ENCODE results near the gene RETREG3. TPM values are rescaled to one million over a fixed set of nuclear protein-coding genes. Genes with fewer than 3 reads are reported as not detected.
"Not testable (repeated sequence)": the region's sequence is repeated elsewhere in the genome, so short reads cannot be mapped to it uniquely, and the experiment has no call there.

RETREG3 gene
- total RNA-seq, 5 donors from 2014 or later (not counting 1 experiment from before 2014, with no cell fraction given), result 72.4 to 150 (median 139) TPM

DNA sequence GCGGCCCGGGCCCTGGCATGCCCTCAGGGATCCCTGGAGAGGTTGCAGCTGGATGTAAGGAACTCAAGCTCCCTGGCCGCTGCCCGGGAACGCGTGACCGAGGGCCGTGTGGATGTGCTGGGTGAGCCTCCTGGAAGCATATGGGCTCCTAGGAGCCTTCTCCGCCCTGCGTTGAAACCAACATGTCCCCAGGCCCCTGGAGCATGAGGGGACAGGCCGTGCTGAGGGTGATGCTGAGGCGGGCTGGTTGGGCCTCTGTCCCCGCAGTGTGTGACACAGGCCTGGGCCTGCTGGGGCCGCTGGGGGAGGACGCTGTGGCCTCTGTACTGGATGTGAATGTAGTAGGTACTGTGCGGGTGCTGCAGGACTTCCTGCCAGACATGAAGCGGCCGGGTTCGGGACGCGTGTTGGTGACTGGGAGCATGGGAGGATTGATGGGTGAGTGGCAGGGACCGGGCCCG is 62.1 kb downstream of the RETREG3 start:
- peaks cover 0 to 9% of the 10 kb centered on the region in 2 donors for H3K36me3 ChIP-seq (ENCODE audit: control insufficient read depth in 2 of 2, extremely low read depth in 1 of 2, insufficient read depth in 1 of 2, low read length in 1 of 2)
- H3K27me3 ChIP-seq (replicated peaks in 1 of 2; ENCODE audit: control insufficient read depth in 2 of 2, extremely low read depth in 1 of 2, insufficient read depth in 2 of 2, low read length in 1 of 2), result no peaks in the 10 kb centered on the region
- ATAC-seq (replicated peaks in 1 of 4), result no peak
- Mint-ChIP-seq H3K27ac (no peak overlapping the region), H3K27me3 (no peaks in the 10 kb centered on the region), H3K36me3 (no peaks in the 10 kb centered on the region), H3K9me3 (no peaks in the 10 kb centered on the region), H3K4me1 (peaks cover 15 to 18% (median 16%) of the 10 kb centered on the region in 3 donors), H3K4me3 (peak overlapping the region in 1 of 3 donors; percentile 54)
- no peak for DNase-seq
- ChIA-PET POLR2A (no interaction called here), CTCF (no interaction called here)
- H3K4me3 ChIP-seq (ENCODE audit: control insufficient read depth in 1 of 2, extremely low read depth in 1 of 2, low read length in 1 of 2), result no peak overlapping the region
- H3K4me1 ChIP-seq (ENCODE audit: control insufficient read depth in 1 of 2, extremely low read depth in 1 of 2, insufficient read depth in 2 of 2, low read length in 2 of 2), result peaks cover 0 to 18% of the 10 kb centered on the region in 2 experiments
- no peak overlapping the region for H3K27ac ChIP-seq (ENCODE audit: low read length)
- H3K9me3 ChIP-seq, result no peaks in the 10 kb centered on the region
- WGBS (ENCODE audit: insufficient coverage), result 94% methylated on average over 18 of the region's 23 CpGs

DNA sequence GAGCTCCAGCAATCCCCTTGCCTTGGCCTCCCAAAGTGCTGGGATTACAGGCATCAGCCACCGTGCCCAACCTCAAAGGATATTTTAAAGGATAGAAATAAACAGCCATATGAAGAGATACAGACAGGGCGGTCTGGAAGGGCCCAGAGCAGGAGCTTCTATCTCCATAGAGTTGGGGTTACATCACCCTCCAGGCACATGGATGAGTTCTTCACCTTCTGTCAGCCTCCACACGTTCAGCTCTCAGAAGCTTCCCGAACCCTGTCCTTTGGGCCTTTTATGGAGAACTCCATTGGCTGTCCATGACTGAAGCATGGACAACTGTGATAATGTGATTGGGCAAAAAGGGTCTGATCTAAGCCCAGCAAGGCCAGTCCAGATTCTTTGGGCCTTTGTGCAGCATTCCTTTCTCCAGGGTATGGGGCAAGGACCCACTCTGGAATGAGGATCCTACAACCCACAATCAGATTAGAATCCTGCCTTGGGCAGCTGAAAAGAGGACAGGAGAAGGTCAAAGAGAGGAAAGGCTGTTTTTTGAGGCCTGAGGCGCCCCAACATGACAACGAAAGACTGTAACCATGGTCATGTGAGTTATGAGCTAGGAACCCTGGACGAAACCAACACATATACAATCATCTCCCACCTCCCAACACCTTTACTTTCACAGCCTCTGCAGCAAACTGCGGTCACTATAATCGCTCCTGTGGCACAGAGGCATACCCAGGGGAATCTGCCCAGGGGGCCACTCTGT is 63.2 kb downstream of the RETREG3 start:
- H3K27me3 Mint-ChIP-seq; H3K4me3 ChIP-seq (ENCODE audit: control insufficient read depth in 1 of 2, extremely low read depth in 1 of 2, low read length in 1 of 2); DNase-seq; ATAC-seq (replicated peaks in 1 of 4); POLR2A ChIA-PET; H3K36me3 Mint-ChIP-seq; H3K9me3 Mint-ChIP-seq; H3K36me3 ChIP-seq (ENCODE audit: control insufficient read depth in 2 of 2, extremely low read depth in 1 of 2, insufficient read depth in 1 of 2, low read length in 1 of 2); H3K27ac Mint-ChIP-seq; H3K9me3 ChIP-seq; H3K27me3 ChIP-seq (replicated peaks in 1 of 2; ENCODE audit: control insufficient read depth in 2 of 2, extremely low read depth in 1 of 2, insufficient read depth in 2 of 2, low read length in 1 of 2); H3K27ac ChIP-seq (ENCODE audit: low read length); H3K4me3 Mint-ChIP-seq; CTCF ChIA-PET: not testable (repeated sequence)
- peaks cover 20 to 23% (median 21%) of the 10 kb centered on the region in 3 donors for H3K4me1 Mint-ChIP-seq
- peaks cover 3 to 26% of the 10 kb centered on the region in 2 experiments for H3K4me1 ChIP-seq (ENCODE audit: control insufficient read depth in 1 of 2, extremely low read depth in 1 of 2, insufficient read depth in 2 of 2, low read length in 2 of 2)
- WGBS (ENCODE audit: insufficient coverage), result no CpG with 5 or more reads among the region's 9 CpGs

DNA sequence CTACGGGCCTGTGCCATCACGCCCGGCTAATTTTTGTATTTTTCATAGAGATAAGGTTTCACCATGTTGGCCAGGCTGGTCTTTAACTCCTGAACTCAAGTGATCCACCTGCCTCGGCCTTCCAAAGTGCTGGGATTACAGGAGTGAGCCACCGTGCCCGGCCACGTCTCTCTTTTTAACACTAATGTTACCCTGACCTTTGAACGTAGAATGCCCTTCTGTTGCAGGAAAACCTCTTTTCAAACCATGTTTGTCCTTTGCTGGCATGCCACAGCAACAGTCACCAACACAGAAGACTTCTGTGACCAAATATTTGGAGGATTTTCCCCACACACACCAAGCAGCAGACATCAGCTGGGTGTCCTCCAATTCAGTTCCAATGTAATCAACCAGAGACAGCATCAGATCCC is 64.3 kb downstream of the RETREG3 start:
- no peak for ATAC-seq (replicated peaks in 1 of 4)
- H3K4me1 ChIP-seq (ENCODE audit: control insufficient read depth in 1 of 2, extremely low read depth in 1 of 2, insufficient read depth in 2 of 2, low read length in 2 of 2), result peaks cover 5 to 30% of the 10 kb centered on the region in 2 experiments
- no peak overlapping the region for H3K27ac Mint-ChIP-seq

GRCh38 chr17:42543190-42544079 is 65.7 kb downstream of the RETREG3 start:
- no peak overlapping the region for H3K4me3 Mint-ChIP-seq
- H3K27me3 ChIP-seq (replicated peaks in 1 of 2; ENCODE audit: control insufficient read depth in 2 of 2, extremely low read depth in 1 of 2, insufficient read depth in 2 of 2, low read length in 1 of 2), result no peaks in the 10 kb centered on the region
- H3K4me1 Mint-ChIP-seq, result peaks cover 16 to 23% (median 21%) of the 10 kb centered on the region in 3 donors
- H3K36me3 ChIP-seq (ENCODE audit: control insufficient read depth in 2 of 2, extremely low read depth in 1 of 2, insufficient read depth in 1 of 2, low read length in 1 of 2), result peaks cover 0 to 13% of the 10 kb centered on the region in 2 donors
- H3K36me3 Mint-ChIP-seq, result peaks cover 6% of the 10 kb centered on the region
- 98% methylated on average over 39 of the region's 39 CpGs for WGBS (ENCODE audit: insufficient coverage)
- peaks cover 5 to 30% of the 10 kb centered on the region in 2 experiments for H3K4me1 ChIP-seq (ENCODE audit: control insufficient read depth in 1 of 2, extremely low read depth in 1 of 2, insufficient read depth in 2 of 2, low read length in 2 of 2)
- ChIA-PET CTCF (interaction anchor here in 1 of 2 donors (0.6 kb wide), 1 partner anchor 28 kb away, joined by 5 read pairs; no protein-coding TSS in a partner anchor), POLR2A (interaction anchor here in 1 of 2 donors (0.5 kb wide), 1 partner anchor 119 kb away, joined by 4 read pairs; no protein-coding TSS in a partner anchor)
- H3K9me3 ChIP-seq, result no peaks in the 10 kb centered on the region
- H3K27me3 Mint-ChIP-seq, result no peaks in the 10 kb centered on the region
- H3K27ac ChIP-seq (ENCODE audit: low read length), result no peak overlapping the region
- no peak overlapping the region for H3K4me3 ChIP-seq (ENCODE audit: control insufficient read depth in 1 of 2, extremely low read depth in 1 of 2, low read length in 1 of 2)
- ATAC-seq (replicated peaks in 1 of 4) (no peak), DNase-seq (no peak)
- H3K9me3 Mint-ChIP-seq, result no peaks in the 10 kb centered on the region
- H3K27ac Mint-ChIP-seq, result peak overlapping the region in 1 of 2 donors; percentile 70

More for the DNA sequence above, 64.3 kb downstream of the RETREG3 start:
- Histone ChIP-seq H3K9me3 (no peaks in the 10 kb centered on the region), H3K27me3 (replicated peaks in 1 of 2; ENCODE audit: control insufficient read depth in 2 of 2, extremely low read depth in 1 of 2, insufficient read depth in 2 of 2, low read length in 1 of 2) (no peaks in the 10 kb centered on the region), H3K36me3 (ENCODE audit: control insufficient read depth in 2 of 2, extremely low read depth in 1 of 2, insufficient read depth in 1 of 2, low read length in 1 of 2) (peaks cover 0 to 9% of the 10 kb centered on the region in 2 donors), H3K27ac (ENCODE audit: low read length) (no peak overlapping the region), H3K4me3 (ENCODE audit: control insufficient read depth in 1 of 2, extremely low read depth in 1 of 2, low read length in 1 of 2) (no peak overlapping the region)
- no peak for DNase-seq
- ChIA-PET CTCF (no interaction called here), POLR2A (no interaction called here)
- H3K4me1 Mint-ChIP-seq, result peaks cover 25 to 28% (median 26%) of the 10 kb centered on the region in 3 donors
- no peaks in the 10 kb centered on the region for H3K36me3 Mint-ChIP-seq
- no peak overlapping the region for H3K4me3 Mint-ChIP-seq
- H3K9me3 Mint-ChIP-seq, result no peaks in the 10 kb centered on the region
- 86% methylated on average over 8 of the region's 8 CpGs for WGBS (ENCODE audit: insufficient coverage)
- H3K27me3 Mint-ChIP-seq, result no peaks in the 10 kb centered on the region

- ChIA-PET CTCF (interaction anchor here (0.5 to 1.3 kb wide), 4 partner anchors 10 to 36 kb away, joined by 3 to 5 read pairs (median 4); no protein-coding TSS in a partner anchor), POLR2A (interaction anchor here (0.8 kb wide), 2 partner anchors 11 to 68 kb away, joined by 5 to 14 read pairs; partner anchors contain the start of genes HSD17B1 (in 1 of the 2) and TUBG1 (in 1 of the 2))
- H3K36me3 ChIP-seq (ENCODE audit: control insufficient read depth in 2 of 2, extremely low read depth in 1 of 2, insufficient read depth in 1 of 2, low read length in 1 of 2), result peaks cover 0 to 13% of the 10 kb centered on the region in 2 donors
Observed at GRCh38 chr17:42541041-42541833, 67.9 kb downstream of the RETREG3 start.

More at GRCh38 chr17:42541041-42541833, 67.9 kb downstream of the RETREG3 start:
- peaks cover 28 to 35% (median 33%) of the 10 kb centered on the region in 3 donors for H3K4me1 Mint-ChIP-seq
- no peaks in the 10 kb centered on the region for H3K9me3 ChIP-seq
- WGBS (ENCODE audit: insufficient coverage), result 43% methylated on average over 10 of the region's 17 CpGs
- peak overlapping the region; percentile 19 for H3K27ac ChIP-seq (ENCODE audit: low read length)
- H3K27me3 Mint-ChIP-seq, result no peaks in the 10 kb centered on the region
- peak overlapping the region in 1 of 3 donors; percentile 53 for H3K4me3 Mint-ChIP-seq
- no peak overlapping the region for H3K4me3 ChIP-seq (ENCODE audit: control insufficient read depth in 1 of 2, extremely low read depth in 1 of 2, low read length in 1 of 2)
- peaks cover 10 to 34% of the 10 kb centered on the region in 2 experiments for H3K4me1 ChIP-seq (ENCODE audit: control insufficient read depth in 1 of 2, extremely low read depth in 1 of 2, insufficient read depth in 2 of 2, low read length in 2 of 2)
- peak overlapping the region; percentile 58 to 83 for H3K27ac Mint-ChIP-seq
- no peaks in the 10 kb centered on the region for H3K9me3 Mint-ChIP-seq
- ATAC-seq (replicated peaks in 1 of 4) (peak in 3 of 4 experiments; percentile 18 to 49 (median 38)), DNase-seq (peak in 4 of 35 experiments; percentile 27 to 44 (median 27))
- H3K27me3 ChIP-seq (replicated peaks in 1 of 2; ENCODE audit: control insufficient read depth in 2 of 2, extremely low read depth in 1 of 2, insufficient read depth in 2 of 2, low read length in 1 of 2), result no peaks in the 10 kb centered on the region
- peaks cover 6% of the 10 kb centered on the region for H3K36me3 Mint-ChIP-seq
